GM18907 (cell line): ENCODE results near the gene MEGF11.

ENCODE experiments used
- ATAC-seq: cut with Tn5 transposase; IDR thresholded peaks from one replicate; pipeline ENCODE4 v1.9.1; 2021; ENCODE audit warnings: mild to moderate bottlenecking, moderate library complexity; ENCODE audit not compliant: unreplicated experiment

The MEGF11 gene

GRCh38 chr15:65925338-65925737, 328.2 kb downstream of the MEGF11 start:
- no peak for ATAC-seq

- ATAC-seq, result no peak
These were observed 329.5 kb downstream of the MEGF11 start for GRCh38 chr15:65924004-65924403.

GRCh38 chr15:65923264-65923663, 330.3 kb downstream of the MEGF11 start:
- ATAC-seq, result no peak

GRCh38 chr15:65922621-65923020, 330.9 kb downstream of the MEGF11 start:
- no peak for ATAC-seq

- no peak for ATAC-seq
These were observed 331.8 kb downstream of the MEGF11 start for GRCh38 chr15:65921780-65922179.

- peak; percentile 37 for ATAC-seq
These were observed 332.7 kb downstream of the MEGF11 start for GRCh38 chr15:65920825-65921309.

GRCh38 chr15:65920121-65920520, 333.4 kb downstream of the MEGF11 start:
- ATAC-seq, result no peak

- no peak for ATAC-seq
These were observed 334.2 kb downstream of the MEGF11 start for GRCh38 chr15:65919353-65919752.

- no peak for ATAC-seq
These were observed 334.6 kb downstream of the MEGF11 start for GRCh38 chr15:65918945-65919344.

GRCh38 chr15:65918357-65918920, 335.1 kb downstream of the MEGF11 start:
- ATAC-seq, result no peak

- no peak for ATAC-seq
These were observed 335.6 kb downstream of the MEGF11 start for GRCh38 chr15:65917936-65918335.

- peak; percentile 6 for ATAC-seq
These were observed 336.2 kb downstream of the MEGF11 start for GRCh38 chr15:65917407-65917756.

- peak; percentile 65 for ATAC-seq
These were observed 336.7 kb downstream of the MEGF11 start for GRCh38 chr15:65916664-65917406.

GRCh38 chr15:65916041-65916663, 337.4 kb downstream of the MEGF11 start:
- ATAC-seq, result no peak

GRCh38 chr15:65914981-65915925, 338.3 kb downstream of the MEGF11 start:
- ATAC-seq, result no peak

- ATAC-seq, result no peak
These were observed 339.2 kb downstream of the MEGF11 start for GRCh38 chr15:65914386-65914785.

GRCh38 chr15:65913631-65914199, 339.8 kb downstream of the MEGF11 start:
- ATAC-seq, result no peak

- no peak for ATAC-seq
These were observed 341.3 kb downstream of the MEGF11 start for GRCh38 chr15:65912235-65912634.

GRCh38 chr15:65910341-65910740, 343.2 kb downstream of the MEGF11 start:
- ATAC-seq, result no peak

- ATAC-seq, result no peak
These were observed 343.7 kb downstream of the MEGF11 start for GRCh38 chr15:65909831-65910230.

- ATAC-seq, result no peak
These were observed 344.7 kb downstream of the MEGF11 start for GRCh38 chr15:65908876-65909275.
